ENCODE measurements around the gene ALAS2. TPM values are rescaled to one million over a fixed set of nuclear protein-coding genes. Genes with fewer than 3 reads are reported as not detected.

Gene ALAS2
- total RNA-seq, 1 donor from 2014 or later = 5.6 TPM

DNA sequence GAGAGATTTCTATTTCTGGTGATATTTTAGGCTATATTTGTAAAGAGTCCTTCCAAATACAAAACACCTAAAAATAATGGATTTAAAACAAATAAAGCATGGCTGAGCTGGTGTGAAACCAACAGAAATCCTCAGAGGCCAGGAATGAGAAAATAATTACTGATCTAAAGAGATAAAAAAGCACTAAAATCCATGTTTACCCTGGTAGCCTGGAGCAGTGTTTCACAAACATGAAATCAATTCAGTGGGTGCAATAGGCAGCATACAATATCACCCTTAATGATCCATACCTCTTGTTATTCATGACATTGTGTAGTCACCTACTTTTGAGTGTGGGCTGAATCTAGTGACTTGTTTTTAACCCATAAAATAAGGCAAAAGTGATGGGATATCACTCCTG, 51.3 kb downstream of the ALAS2 start:
- H3K4me1 ChIP-seq = no peaks in the 10 kb centered on the region
- H3K36me3 ChIP-seq = no peaks in the 10 kb centered on the region
- H3K27ac ChIP-seq = no peak overlapping the region
- H3K4me3 ChIP-seq = no peak overlapping the region
- intact Hi-C loops (cut with DNase I) = no loop called here
- TF ChIP-seq POLR2A (IDR thresholded peaks at IDR 0.05) (no peak), POLR2AphosphoS5 (IDR thresholded peaks at IDR 0.05; ENCODE audit: insufficient read depth in 1 of 2, low read depth in 1 of 2) (no peak)
- TF ChIP-seq, protein P1, sequence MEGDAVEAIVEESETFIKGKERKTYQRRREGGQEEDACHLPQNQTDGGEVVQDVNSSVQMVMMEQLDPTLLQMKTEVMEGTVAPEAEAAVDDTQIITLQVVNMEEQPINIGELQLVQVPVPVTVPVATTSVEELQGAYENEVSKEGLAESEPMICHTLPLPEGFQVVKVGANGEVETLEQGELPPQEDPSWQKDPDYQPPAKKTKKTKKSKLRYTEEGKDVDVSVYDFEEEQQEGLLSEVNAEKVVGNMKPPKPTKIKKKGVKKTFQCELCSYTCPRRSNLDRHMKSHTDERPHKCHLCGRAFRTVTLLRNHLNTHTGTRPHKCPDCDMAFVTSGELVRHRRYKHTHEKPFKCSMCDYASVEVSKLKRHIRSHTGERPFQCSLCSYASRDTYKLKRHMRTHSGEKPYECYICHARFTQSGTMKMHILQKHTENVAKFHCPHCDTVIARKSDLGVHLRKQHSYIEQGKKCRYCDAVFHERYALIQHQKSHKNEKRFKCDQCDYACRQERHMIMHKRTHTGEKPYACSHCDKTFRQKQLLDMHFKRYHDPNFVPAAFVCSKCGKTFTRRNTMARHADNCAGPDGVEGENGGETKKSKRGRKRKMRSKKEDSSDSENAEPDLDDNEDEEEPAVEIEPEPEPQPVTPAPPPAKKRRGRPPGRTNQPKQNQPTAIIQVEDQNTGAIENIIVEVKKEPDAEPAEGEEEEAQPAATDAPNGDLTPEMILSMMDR (IDR thresholded peaks at IDR 0.05) = no peak
- no peaks in the 10 kb centered on the region for H3K27me3 ChIP-seq
- H3K9me3 ChIP-seq = no peaks in the 10 kb centered on the region
- no peak for DNase-seq (ENCODE audit: extremely low spot score in 2 of 2)

DNA sequence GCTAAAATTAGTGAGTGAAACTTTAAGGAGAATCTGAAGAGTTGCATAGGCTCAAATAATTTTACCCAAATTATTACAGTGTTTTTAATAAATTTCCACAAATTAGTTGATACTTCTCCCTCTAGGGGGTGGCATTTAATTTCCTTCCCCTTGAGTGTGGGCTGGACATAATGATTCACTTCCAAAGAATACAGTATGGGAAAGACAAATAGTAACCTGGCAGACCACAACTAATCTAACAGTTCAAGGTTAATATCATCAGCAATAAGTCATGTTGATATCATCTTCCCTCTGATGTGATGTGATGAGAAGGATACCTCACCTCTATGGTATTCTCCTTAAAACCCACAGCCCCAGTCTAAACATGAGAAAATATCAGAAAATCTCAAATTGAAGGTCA, 52.3 kb downstream of the ALAS2 start:
- intact Hi-C loops (cut with DNase I) = no loop called here
- Histone ChIP-seq H3K27ac (no peak overlapping the region), H3K9me3 (no peaks in the 10 kb centered on the region), H3K4me1 (no peaks in the 10 kb centered on the region), H3K36me3 (no peaks in the 10 kb centered on the region), H3K4me3 (no peak overlapping the region), H3K27me3 (no peaks in the 10 kb centered on the region)
- no peak for TF ChIP-seq POLR2AphosphoS5 (IDR thresholded peaks at IDR 0.05; ENCODE audit: insufficient read depth in 1 of 2, low read depth in 1 of 2)
- TF ChIP-seq POLR2A (IDR thresholded peaks at IDR 0.05) = no peak
- TF ChIP-seq, protein P1 (IDR thresholded peaks at IDR 0.05) = no peak
- no peak for DNase-seq (ENCODE audit: extremely low spot score in 2 of 2)

DNA sequence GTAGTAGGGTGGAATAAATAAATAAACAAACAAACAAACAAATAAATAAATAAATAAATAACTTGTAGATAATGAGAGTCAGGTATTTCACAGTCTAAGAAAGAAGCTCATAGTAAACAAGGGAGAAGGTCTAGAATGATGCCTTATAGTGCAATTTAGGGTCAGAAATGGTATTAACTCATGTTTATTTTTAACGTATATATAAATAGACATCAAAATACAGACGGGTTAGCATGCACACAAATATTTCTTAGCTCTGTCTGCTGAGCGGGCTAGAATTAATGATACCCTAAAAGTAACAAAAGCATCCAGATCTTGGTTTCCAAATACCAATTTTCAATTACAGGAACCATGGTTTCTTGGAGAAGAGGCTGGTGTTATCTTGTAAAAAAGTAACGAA, 53.4 kb downstream of the ALAS2 start:
- TF ChIP-seq POLR2A (IDR thresholded peaks at IDR 0.05) (no peak), POLR2AphosphoS5 (IDR thresholded peaks at IDR 0.05; ENCODE audit: insufficient read depth in 1 of 2, low read depth in 1 of 2) (no peak)
- TF ChIP-seq, protein P1 (IDR thresholded peaks at IDR 0.05) = no peak
- Histone ChIP-seq H3K27me3 (no peaks in the 10 kb centered on the region), H3K4me3 (no peak overlapping the region)

DNA sequence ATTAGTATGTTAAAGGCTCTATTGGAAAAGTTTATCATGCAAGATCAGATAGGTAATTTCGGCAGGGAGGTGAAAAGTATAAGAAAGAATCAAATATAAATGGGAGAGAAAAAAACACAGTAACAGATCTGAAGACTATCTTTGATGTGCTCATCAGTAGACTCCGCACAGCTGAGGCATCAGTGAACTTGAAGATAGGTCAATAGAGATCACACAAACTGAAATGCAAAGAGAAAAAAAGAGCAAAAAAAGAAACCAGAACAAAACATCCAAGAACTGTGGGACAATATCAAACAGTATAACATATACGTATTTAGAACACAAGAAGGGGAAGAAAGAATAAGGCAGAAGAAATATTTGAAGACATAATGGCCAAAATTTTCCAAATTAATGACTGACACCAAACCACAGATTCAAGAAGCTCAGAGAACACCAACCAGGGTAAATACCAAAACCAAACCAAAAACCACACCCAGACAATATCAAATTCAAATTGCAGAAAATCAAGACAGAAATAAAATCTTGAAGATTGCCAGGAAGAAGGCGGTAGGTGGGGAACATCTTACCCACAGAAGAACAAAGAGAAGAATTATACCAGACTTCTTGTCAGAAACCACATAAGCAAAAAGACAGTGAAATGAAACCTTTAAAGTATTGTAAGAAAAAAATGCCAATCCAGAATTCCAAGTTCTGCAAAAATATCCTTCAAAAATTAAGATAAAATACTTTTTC, 65.8 kb downstream of the ALAS2 start:
- no peaks in the 10 kb centered on the region for H3K4me1 ChIP-seq

More for the DNA sequence above, 53.4 kb downstream of the ALAS2 start:
- no peak for DNase-seq (ENCODE audit: extremely low spot score in 2 of 2)
- H3K9me3 ChIP-seq = no peaks in the 10 kb centered on the region
- H3K36me3 ChIP-seq = no peaks in the 10 kb centered on the region
- intact Hi-C loops (cut with DNase I) = no loop called here
- no peaks in the 10 kb centered on the region for H3K4me1 ChIP-seq
- H3K27ac ChIP-seq = no peak overlapping the region

DNA sequence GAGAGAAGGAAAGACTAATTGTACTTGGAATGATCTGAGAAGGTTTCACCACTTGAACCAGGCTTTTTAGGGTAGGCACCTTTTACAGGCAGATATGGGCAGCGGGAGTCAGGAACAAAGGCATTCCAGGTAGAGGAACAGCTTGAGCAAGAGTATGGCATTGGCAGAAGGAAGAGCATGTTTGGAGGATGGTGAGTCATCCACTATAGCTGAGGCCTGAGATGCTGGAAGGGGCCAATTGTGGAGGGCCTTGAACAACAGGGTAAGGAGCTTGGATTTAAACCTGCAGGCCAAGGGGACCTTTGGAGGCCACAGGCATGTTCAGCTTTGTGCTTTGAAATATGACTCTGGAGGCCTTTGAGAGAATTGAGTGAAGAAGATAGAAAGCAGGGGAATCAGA, 69.0 kb downstream of the ALAS2 start:
- intact Hi-C loops (cut with DNase I) = no loop called here
- Histone ChIP-seq H3K9me3 (no peaks in the 10 kb centered on the region), H3K4me3 (no peak overlapping the region), H3K27ac (no peak overlapping the region), H3K4me1 (no peaks in the 10 kb centered on the region), H3K36me3 (no peaks in the 10 kb centered on the region), H3K27me3 (no peaks in the 10 kb centered on the region)
- no peak for TF ChIP-seq POLR2A (IDR thresholded peaks at IDR 0.05)
- TF ChIP-seq, protein P1 (IDR thresholded peaks at IDR 0.05) = no peak
- TF ChIP-seq POLR2AphosphoS5 (IDR thresholded peaks at IDR 0.05; ENCODE audit: insufficient read depth in 1 of 2, low read depth in 1 of 2) = no peak
- DNase-seq (ENCODE audit: extremely low spot score in 2 of 2) = no peak

More for the DNA sequence above, 65.8 kb downstream of the ALAS2 start:
- DNase-seq (ENCODE audit: extremely low spot score in 2 of 2) = no peak
- Histone ChIP-seq H3K36me3 (no peaks in the 10 kb centered on the region), H3K27ac (no peak overlapping the region), H3K9me3 (no peaks in the 10 kb centered on the region), H3K4me3 (no peak overlapping the region), H3K27me3 (no peaks in the 10 kb centered on the region)
- intact Hi-C loops (cut with DNase I) = no loop called here
- TF ChIP-seq POLR2A (IDR thresholded peaks at IDR 0.05) = no peak
- TF ChIP-seq POLR2AphosphoS5 (IDR thresholded peaks at IDR 0.05; ENCODE audit: insufficient read depth in 1 of 2, low read depth in 1 of 2) = no peak
- TF ChIP-seq, protein P1 (IDR thresholded peaks at IDR 0.05) = no peak
